Measurements from ENCODE around the gene EXOG. TPM values are rescaled to one million over a fixed set of nuclear protein-coding genes. Genes with fewer than 3 reads are reported as not detected.

EXOG gene
- total and polyA plus RNA-seq, 4 donors = 3.1 to 16.5 (median 11.1) TPM

GRCh38 chr3:38554127-38554827, 58.1 kb downstream of the EXOG start:
- no peak for ATAC-seq (ENCODE audit: insufficient read depth, low FRiP score)
- DNase-seq = no peak
- H3K4me1 ChIP-seq (ENCODE audit: control insufficient read depth in 5 of 5, insufficient read depth in 5 of 5, low read length in 5 of 5) = no peaks in the 10 kb centered on the region
- peaks cover 0 to 3% (median 0%) of the 10 kb centered on the region in 4 donors for H3K9me3 ChIP-seq (ENCODE audit: control insufficient read depth in 4 of 4, insufficient read depth in 3 of 4, low read length in 3 of 4)
- no peak overlapping the region for H3K4me3 ChIP-seq
- WGBS, 2 donors = 93% methylated on average over 8 of the region's 8 CpGs
- H3K27me3 ChIP-seq (ENCODE audit: control insufficient read depth in 3 of 3, insufficient read depth in 3 of 3, low read length in 2 of 3) = no peaks in the 10 kb centered on the region
- H3K9ac ChIP-seq (ENCODE audit: insufficient read depth in 1 of 2, low read length in 2 of 2) = no peak overlapping the region
- H3K36me3 ChIP-seq (ENCODE audit: control insufficient read depth in 4 of 4, insufficient read depth in 4 of 4, low read length in 4 of 4) = peaks cover 0 to 3% (median 0%) of the 10 kb centered on the region in 4 donors
- H3K27ac ChIP-seq (ENCODE audit: low read depth in 1 of 2, low read length in 1 of 2) = no peak overlapping the region
- TF ChIP-seq CTCF (IDR thresholded peaks at IDR 0.05; ENCODE audit: control extremely low read depth, extremely low read depth) = no peak

GRCh38 chr3:38555149-38555840, 59.2 kb downstream of the EXOG start:
- no peak overlapping the region for H3K27ac ChIP-seq (ENCODE audit: low read depth in 1 of 2, low read length in 1 of 2)
- H3K9ac ChIP-seq (ENCODE audit: insufficient read depth in 1 of 2, low read length in 2 of 2) = no peak overlapping the region
- H3K9me3 ChIP-seq (ENCODE audit: control insufficient read depth in 4 of 4, insufficient read depth in 3 of 4, low read length in 3 of 4) = peaks cover 0 to 3% (median 0%) of the 10 kb centered on the region in 4 donors
- DNase-seq = no peak
- H3K4me1 ChIP-seq (ENCODE audit: control insufficient read depth in 5 of 5, insufficient read depth in 5 of 5, low read length in 5 of 5) = no peaks in the 10 kb centered on the region
- 87% methylated on average over 6 of the region's 6 CpGs for WGBS, 2 donors
- H3K36me3 ChIP-seq (ENCODE audit: control insufficient read depth in 4 of 4, insufficient read depth in 4 of 4, low read length in 4 of 4) = peaks cover 0 to 3% (median 0%) of the 10 kb centered on the region in 4 donors
- no peak for ATAC-seq (ENCODE audit: insufficient read depth, low FRiP score)
- H3K4me3 ChIP-seq = no peak overlapping the region
- no peak for TF ChIP-seq CTCF (IDR thresholded peaks at IDR 0.05; ENCODE audit: control extremely low read depth, extremely low read depth)
- H3K27me3 ChIP-seq (ENCODE audit: control insufficient read depth in 3 of 3, insufficient read depth in 3 of 3, low read length in 2 of 3) = no peaks in the 10 kb centered on the region

GRCh38 chr3:38555926-38556325, 59.8 kb downstream of the EXOG start:
- H3K4me1 ChIP-seq (ENCODE audit: control insufficient read depth in 5 of 5, insufficient read depth in 5 of 5, low read length in 5 of 5) = no peaks in the 10 kb centered on the region
- H3K4me3 ChIP-seq = no peak overlapping the region
- H3K9ac ChIP-seq (ENCODE audit: insufficient read depth in 1 of 2, low read length in 2 of 2) = no peak overlapping the region
- H3K27ac ChIP-seq (ENCODE audit: low read depth in 1 of 2, low read length in 1 of 2) = no peak overlapping the region
- H3K27me3 ChIP-seq (ENCODE audit: control insufficient read depth in 3 of 3, insufficient read depth in 3 of 3, low read length in 2 of 3) = no peaks in the 10 kb centered on the region
- DNase-seq (no peak), ATAC-seq (ENCODE audit: insufficient read depth, low FRiP score) (no peak)
- H3K9me3 ChIP-seq (ENCODE audit: control insufficient read depth in 4 of 4, insufficient read depth in 3 of 4, low read length in 3 of 4) = no peaks in the 10 kb centered on the region
- 90 to 97% methylated on average over 2 of the region's 2 CpGs for WGBS, 2 donors
- TF ChIP-seq CTCF (IDR thresholded peaks at IDR 0.05; ENCODE audit: control extremely low read depth, extremely low read depth) = no peak
- H3K36me3 ChIP-seq (ENCODE audit: control insufficient read depth in 4 of 4, insufficient read depth in 4 of 4, low read length in 4 of 4) = peaks cover 0 to 3% (median 0%) of the 10 kb centered on the region in 4 donors

Measured in lung (tissue), 12 donors.